HEK293 (cell line): Measurements from ENCODE around the gene EXOSC2.

Experiments
- GLI4 ChIP-seq: fragments of 450-650 bp; formaldehyde crosslinking; IDR thresholded peaks from 2 replicates; pipeline ENCODE4 v1.5.1; 2016; ENCODE audit warnings: missing biosample characterization, missing genetic modification characterization
- KLF1 ChIP-seq: fragments of 450-650 bp; formaldehyde crosslinking; IDR thresholded peaks from 2 replicates; pipeline ENCODE4 v1.5.1; 2016; ENCODE audit warnings: missing biosample characterization, missing genetic modification characterization
- REPIN1 ChIP-seq: fragments of 450-650 bp; formaldehyde crosslinking; IDR thresholded peaks from 2 replicates; pipeline ENCODE4 v1.5.1; 2017; ENCODE audit warnings: missing biosample characterization, missing genetic modification characterization, low read depth
- SP3 ChIP-seq: fragments of 450-650 bp; formaldehyde crosslinking; IDR thresholded peaks from 2 replicates; pipeline ENCODE4 v1.5.1; 2016; ENCODE audit warnings: missing biosample characterization, missing genetic modification characterization
- SP7 ChIP-seq: fragments of 450-650 bp; formaldehyde crosslinking; IDR thresholded peaks from 2 replicates; pipeline ENCODE4 v1.5.1; 2016; ENCODE audit warnings: missing biosample characterization, missing genetic modification characterization
- ZFP37 ChIP-seq: fragments of 450-650 bp; formaldehyde crosslinking; IDR thresholded peaks from 2 replicates; pipeline ENCODE4 v1.5.1; 2016; ENCODE audit warnings: missing biosample characterization, missing genetic modification characterization
- ZNF112 ChIP-seq: fragments of 450-650 bp; formaldehyde crosslinking; IDR thresholded peaks from 2 replicates; pipeline ENCODE4 v1.5.0; 2017; ENCODE audit warnings: missing biosample characterization, missing genetic modification characterization
- ZNF391 ChIP-seq: fragments of 450-650 bp; formaldehyde crosslinking; IDR thresholded peaks from 2 replicates; pipeline ENCODE4 v1.5.1; 2016; ENCODE audit warnings: low read depth, missing biosample characterization, missing genetic modification characterization, borderline replicate concordance
- ZNF544 ChIP-seq: fragments of 450-650 bp; formaldehyde crosslinking; IDR thresholded peaks from 2 replicates; pipeline ENCODE4 v1.5.0; 2017; ENCODE audit warnings: missing biosample characterization, missing genetic modification characterization
- ZNF548 ChIP-seq: fragments of 450-650 bp; formaldehyde crosslinking; IDR thresholded peaks from 2 replicates; pipeline ENCODE4 v1.5.1; 2016; ENCODE audit warnings: missing biosample characterization, missing genetic modification characterization
- ZNF600 ChIP-seq: fragments of 450-650 bp; formaldehyde crosslinking; IDR thresholded peaks from 2 replicates; pipeline ENCODE4 v1.5.1; 2016; ENCODE audit warnings: missing biosample characterization, missing genetic modification characterization
- ZNF624 ChIP-seq: fragments of 450-650 bp; formaldehyde crosslinking; IDR thresholded peaks from 2 replicates; pipeline ENCODE4 v1.5.1; 2017; ENCODE audit warnings: missing biosample characterization, missing genetic modification characterization
- TF ChIP-seq, protein P1 (sequence below): fragments of 450-650 bp; formaldehyde crosslinking; IDR thresholded peaks from 2 replicates; pipeline ENCODE4 v1.5.1; 2016; ENCODE audit warnings: missing biosample characterization, missing genetic modification characterization
- TF ChIP-seq, protein P2 (sequence below): fragments of 450-650 bp; formaldehyde crosslinking; conservative IDR thresholded peaks from 2 replicates; pipeline ENCODE4 v1.5.1; 2016; ENCODE audit warnings: low read depth, missing biosample characterization, missing genetic modification characterization
- TF ChIP-seq, protein P3 (sequence below): fragments of 450-650 bp; formaldehyde crosslinking; IDR thresholded peaks from 2 replicates; pipeline ENCODE4 v1.5.1; 2016; ENCODE audit warnings: missing biosample characterization, missing genetic modification characterization, borderline replicate concordance
- TF ChIP-seq, protein P4 (sequence below): fragments of 450-650 bp; formaldehyde crosslinking; IDR thresholded peaks from 2 replicates; pipeline ENCODE4 v1.5.1; 2017; ENCODE audit warnings: missing biosample characterization, missing genetic modification characterization
- TF ChIP-seq, protein P5 (sequence below): fragments of 450-650 bp; formaldehyde crosslinking; IDR thresholded peaks from 2 replicates; pipeline ENCODE4 v1.5.1; 2016; ENCODE audit warnings: missing biosample characterization, missing genetic modification characterization, low read depth

Gene EXOSC2

DNA sequence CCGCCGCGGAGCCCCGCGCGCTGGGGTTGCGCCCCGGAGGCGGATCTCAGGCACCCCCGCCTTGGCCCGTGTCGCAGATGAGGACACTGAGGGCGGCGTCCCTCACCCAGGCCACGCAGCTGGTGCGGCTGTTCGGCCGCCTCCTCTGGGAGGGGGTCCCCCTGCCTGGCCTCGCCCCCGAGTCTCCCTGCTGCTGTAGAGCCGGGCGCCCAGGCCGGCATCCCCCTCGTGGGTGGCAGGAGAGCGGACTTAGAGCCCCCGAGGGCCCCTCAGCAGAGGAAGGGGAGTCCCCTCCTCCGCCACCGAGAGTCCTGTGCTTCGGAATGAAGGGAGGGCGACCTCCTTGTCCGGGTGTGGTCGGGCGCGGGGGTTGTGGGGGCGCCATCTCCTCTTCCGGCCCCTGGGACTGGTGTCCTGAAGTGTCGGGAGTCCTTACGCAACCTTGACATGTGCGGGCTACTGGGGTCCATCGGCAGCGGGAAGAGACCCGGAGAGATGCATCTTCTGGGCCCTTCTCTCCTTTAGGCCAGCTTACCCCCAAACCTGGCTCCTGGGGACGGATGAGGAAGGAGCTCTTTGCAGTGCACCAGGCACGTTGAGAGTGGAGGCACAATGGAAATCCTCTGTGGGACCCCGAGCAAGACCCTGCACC lies 11.7 kb upstream of the EXOSC2 start (continued):
- no peak for TF ChIP-seq ZFP37 (tag by site-specific recombination)
- no peak for TF ChIP-seq ZNF624 (tag by site-specific recombination)
- TF ChIP-seq, protein P1, sequence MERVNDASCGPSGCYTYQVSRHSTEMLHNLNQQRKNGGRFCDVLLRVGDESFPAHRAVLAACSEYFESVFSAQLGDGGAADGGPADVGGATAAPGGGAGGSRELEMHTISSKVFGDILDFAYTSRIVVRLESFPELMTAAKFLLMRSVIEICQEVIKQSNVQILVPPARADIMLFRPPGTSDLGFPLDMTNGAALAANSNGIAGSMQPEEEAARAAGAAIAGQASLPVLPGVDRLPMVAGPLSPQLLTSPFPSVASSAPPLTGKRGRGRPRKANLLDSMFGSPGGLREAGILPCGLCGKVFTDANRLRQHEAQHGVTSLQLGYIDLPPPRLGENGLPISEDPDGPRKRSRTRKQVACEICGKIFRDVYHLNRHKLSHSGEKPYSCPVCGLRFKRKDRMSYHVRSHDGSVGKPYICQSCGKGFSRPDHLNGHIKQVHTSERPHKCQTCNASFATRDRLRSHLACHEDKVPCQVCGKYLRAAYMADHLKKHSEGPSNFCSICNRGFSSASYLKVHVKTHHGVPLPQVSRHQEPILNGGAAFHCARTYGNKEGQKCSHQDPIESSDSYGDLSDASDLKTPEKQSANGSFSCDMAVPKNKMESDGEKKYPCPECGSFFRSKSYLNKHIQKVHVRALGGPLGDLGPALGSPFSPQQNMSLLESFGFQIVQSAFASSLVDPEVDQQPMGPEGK (tag by site-specific recombination) = peak; percentile 84
- TF ChIP-seq ZNF544 (tag by site-specific recombination) = no peak
- no peak for TF ChIP-seq ZNF600
- TF ChIP-seq REPIN1 (tag by site-specific recombination) = no peak
- TF ChIP-seq, protein P2, sequence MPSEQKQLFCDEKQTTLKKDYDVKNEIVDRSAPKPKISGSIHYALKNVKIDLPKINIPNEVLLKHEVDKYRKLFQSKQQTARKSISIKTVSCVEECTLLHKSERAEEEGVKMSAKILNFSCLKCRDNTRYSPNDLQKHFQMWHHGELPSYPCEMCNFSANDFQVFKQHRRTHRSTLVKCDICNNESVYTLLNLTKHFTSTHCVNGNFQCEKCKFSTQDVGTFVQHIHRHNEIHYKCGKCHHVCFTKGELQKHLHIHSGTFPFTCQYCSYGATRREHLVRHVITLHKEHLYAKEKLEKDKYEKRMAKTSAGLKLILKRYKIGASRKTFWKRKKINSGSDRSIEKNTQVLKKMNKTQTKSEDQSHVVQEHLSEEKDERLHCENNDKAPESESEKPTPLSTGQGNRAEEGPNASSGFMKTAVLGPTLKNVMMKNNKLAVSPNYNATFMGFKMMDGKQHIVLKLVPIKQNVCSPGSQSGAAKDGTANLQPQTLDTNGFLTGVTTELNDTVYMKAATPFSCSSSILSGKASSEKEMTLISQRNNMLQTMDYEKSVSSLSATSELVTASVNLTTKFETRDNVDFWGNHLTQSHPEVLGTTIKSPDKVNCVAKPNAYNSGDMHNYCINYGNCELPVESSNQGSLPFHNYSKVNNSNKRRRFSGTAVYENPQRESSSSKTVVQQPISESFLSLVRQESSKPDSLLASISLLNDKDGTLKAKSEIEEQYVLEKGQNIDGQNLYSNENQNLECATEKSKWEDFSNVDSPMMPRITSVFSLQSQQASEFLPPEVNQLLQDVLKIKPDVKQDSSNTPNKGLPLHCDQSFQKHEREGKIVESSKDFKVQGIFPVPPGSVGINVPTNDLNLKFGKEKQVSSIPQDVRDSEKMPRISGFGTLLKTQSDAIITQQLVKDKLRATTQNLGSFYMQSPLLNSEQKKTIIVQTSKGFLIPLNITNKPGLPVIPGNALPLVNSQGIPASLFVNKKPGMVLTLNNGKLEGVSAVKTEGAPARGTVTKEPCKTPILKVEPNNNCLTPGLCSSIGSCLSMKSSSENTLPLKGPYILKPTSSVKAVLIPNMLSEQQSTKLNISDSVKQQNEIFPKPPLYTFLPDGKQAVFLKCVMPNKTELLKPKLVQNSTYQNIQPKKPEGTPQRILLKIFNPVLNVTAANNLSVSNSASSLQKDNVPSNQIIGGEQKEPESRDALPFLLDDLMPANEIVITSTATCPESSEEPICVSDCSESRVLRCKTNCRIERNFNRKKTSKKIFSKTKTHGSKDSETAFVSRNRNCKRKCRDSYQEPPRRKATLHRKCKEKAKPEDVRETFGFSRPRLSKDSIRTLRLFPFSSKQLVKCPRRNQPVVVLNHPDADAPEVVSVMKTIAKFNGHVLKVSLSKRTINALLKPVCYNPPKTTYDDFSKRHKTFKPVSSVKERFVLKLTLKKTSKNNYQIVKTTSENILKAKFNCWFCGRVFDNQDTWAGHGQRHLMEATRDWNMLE (tag by site-specific recombination) = no peak
- no peak for TF ChIP-seq ZNF112 (tag by site-specific recombination)
- TF ChIP-seq SP3 (tag by site-specific recombination) = no peak
- TF ChIP-seq, protein P3, sequence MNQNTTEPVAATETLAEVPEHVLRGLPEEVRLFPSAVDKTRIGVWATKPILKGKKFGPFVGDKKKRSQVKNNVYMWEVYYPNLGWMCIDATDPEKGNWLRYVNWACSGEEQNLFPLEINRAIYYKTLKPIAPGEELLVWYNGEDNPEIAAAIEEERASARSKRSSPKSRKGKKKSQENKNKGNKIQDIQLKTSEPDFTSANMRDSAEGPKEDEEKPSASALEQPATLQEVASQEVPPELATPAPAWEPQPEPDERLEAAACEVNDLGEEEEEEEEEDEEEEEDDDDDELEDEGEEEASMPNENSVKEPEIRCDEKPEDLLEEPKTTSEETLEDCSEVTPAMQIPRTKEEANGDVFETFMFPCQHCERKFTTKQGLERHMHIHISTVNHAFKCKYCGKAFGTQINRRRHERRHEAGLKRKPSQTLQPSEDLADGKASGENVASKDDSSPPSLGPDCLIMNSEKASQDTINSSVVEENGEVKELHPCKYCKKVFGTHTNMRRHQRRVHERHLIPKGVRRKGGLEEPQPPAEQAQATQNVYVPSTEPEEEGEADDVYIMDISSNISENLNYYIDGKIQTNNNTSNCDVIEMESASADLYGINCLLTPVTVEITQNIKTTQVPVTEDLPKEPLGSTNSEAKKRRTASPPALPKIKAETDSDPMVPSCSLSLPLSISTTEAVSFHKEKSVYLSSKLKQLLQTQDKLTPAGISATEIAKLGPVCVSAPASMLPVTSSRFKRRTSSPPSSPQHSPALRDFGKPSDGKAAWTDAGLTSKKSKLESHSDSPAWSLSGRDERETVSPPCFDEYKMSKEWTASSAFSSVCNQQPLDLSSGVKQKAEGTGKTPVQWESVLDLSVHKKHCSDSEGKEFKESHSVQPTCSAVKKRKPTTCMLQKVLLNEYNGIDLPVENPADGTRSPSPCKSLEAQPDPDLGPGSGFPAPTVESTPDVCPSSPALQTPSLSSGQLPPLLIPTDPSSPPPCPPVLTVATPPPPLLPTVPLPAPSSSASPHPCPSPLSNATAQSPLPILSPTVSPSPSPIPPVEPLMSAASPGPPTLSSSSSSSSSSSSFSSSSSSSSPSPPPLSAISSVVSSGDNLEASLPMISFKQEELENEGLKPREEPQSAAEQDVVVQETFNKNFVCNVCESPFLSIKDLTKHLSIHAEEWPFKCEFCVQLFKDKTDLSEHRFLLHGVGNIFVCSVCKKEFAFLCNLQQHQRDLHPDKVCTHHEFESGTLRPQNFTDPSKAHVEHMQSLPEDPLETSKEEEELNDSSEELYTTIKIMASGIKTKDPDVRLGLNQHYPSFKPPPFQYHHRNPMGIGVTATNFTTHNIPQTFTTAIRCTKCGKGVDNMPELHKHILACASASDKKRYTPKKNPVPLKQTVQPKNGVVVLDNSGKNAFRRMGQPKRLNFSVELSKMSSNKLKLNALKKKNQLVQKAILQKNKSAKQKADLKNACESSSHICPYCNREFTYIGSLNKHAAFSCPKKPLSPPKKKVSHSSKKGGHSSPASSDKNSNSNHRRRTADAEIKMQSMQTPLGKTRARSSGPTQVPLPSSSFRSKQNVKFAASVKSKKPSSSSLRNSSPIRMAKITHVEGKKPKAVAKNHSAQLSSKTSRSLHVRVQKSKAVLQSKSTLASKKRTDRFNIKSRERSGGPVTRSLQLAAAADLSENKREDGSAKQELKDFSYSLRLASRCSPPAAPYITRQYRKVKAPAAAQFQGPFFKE = no peak
- TF ChIP-seq, protein P4, sequence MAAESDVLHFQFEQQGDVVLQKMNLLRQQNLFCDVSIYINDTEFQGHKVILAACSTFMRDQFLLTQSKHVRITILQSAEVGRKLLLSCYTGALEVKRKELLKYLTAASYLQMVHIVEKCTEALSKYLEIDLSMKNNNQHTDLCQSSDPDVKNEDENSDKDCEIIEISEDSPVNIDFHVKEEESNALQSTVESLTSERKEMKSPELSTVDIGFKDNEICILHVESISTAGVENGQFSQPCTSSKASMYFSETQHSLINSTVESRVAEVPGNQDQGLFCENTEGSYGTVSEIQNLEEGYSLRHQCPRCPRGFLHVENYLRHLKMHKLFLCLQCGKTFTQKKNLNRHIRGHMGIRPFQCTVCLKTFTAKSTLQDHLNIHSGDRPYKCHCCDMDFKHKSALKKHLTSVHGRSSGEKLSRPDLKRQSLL (tag by site-specific recombination) = 0 out of 2 replicates have a peak, but pooled peaks have one; percentile 23
- TF ChIP-seq ZNF391 (tag by site-specific recombination) = no peak
- TF ChIP-seq KLF1 (tag by site-specific recombination) = peak; percentile 67
- TF ChIP-seq ZNF548 = no peak
- no peak for TF ChIP-seq SP7 (tag by site-specific recombination)
- TF ChIP-seq GLI4 = 0 out of 2 replicates have a peak, but pooled peaks have one; percentile 4
- TF ChIP-seq, protein P5, sequence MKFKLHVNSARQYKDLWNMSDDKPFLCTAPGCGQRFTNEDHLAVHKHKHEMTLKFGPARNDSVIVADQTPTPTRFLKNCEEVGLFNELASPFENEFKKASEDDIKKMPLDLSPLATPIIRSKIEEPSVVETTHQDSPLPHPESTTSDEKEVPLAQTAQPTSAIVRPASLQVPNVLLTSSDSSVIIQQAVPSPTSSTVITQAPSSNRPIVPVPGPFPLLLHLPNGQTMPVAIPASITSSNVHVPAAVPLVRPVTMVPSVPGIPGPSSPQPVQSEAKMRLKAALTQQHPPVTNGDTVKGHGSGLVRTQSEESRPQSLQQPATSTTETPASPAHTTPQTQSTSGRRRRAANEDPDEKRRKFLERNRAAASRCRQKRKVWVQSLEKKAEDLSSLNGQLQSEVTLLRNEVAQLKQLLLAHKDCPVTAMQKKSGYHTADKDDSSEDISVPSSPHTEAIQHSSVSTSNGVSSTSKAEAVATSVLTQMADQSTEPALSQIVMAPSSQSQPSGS (tag by site-specific recombination) = no peak
